H54 (cell line): ENCODE data around the gene TLN1.
A peak's percentile ranks its signal among the peaks of the same experiment; 100 is the strongest.

ENCODE experiments used
- DNase-seq: peaks from one replicate; pipeline ENCODE4 v3.0.0; 2011; ENCODE audit warnings: low spot score, mixed read lengths; ENCODE audit not compliant: insufficient read length
- FAIRE-seq: peaks from 3 replicates; lab custom pipeline; 2011; peaks lifted over from hg19 to GRCh38; lab: Jason Lieb, UNC
- POLR2A ChIP-seq: IDR thresholded peaks from 2 replicates; pipeline ENCODE4 v1.6.1; 2011; ENCODE audit warnings: low read depth, mild to moderate bottlenecking, low read length

Gene TLN1

GRCh38 chr9:35758475-35759050, 26.6 kb upstream of the TLN1 start:
- no peak for FAIRE-seq

DNA sequence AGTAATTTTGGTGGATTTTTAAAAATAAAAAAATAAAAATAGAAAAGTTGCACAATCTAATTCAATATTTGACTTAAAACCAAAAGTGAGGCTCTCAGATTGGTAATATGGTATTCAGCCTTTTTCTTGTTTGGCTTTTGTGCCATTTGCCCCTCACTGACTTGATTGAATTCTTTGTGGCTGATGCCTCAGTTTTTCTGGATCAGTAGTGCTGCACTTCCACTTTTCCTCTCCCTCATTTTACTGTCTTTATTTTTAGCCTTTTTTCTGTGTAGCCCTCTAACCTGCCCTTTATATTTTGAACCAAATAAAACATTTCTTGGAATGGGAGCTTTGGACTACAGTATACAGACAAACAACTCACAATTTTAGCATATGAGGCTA, 25.9 kb upstream of the TLN1 start:
- no peak for FAIRE-seq
- no peak for DNase-seq
- TF ChIP-seq POLR2A: no peak

More at GRCh38 chr9:35758475-35759050, 26.6 kb upstream of the TLN1 start:
- DNase-seq: no peak
- TF ChIP-seq POLR2A: no peak

- DNase-seq (peak; percentile 12), FAIRE-seq (no peak)
- no peak for TF ChIP-seq POLR2A
These were observed 25.4 kb upstream of the TLN1 start for GRCh38 chr9:35757226-35757891.

DNA sequence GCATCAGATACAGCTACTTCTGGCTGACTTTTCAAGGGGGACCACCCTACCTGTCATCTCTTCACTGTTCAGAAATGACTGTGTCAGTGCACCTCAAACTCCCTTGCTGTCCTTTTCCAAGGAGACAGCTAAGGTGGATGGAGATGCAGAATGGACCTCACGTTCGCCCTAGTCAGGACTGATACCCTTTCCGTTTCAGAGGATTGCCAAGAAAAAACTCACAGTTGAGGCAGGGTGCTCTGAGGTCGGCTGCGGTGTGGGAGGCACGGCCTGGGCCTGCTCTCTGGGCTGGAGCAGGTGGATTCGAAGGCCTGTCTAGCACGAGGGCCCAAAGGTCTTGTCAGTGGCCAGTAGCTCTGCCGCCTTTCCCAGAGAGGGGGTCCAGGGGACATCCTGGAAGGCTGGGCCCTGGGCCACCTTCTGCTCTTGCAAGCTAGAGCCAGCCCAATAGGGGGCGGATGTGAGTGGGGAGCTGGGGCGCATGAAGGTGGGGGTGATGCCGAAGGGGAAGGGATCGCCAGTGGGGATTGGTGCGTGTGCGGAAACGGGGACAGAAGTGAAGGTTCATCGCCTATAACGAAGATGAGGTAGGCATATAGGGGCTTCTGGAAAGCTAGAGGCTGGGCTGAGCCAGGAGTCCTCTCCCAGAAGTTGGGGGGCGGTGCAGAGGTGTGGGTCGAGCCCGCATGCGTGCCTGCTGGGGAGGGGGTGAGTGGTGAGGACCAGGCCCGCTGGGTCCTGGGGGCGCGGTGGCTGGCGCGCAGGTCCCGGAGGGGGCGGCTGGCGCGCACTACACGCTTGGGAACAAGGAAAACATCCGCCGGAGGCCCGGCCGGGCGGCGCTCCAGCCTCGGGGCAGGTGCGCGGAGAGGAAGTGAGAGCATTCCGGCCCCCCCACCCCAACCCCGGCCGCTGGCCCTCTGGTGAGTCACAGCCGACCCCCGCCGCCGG, 24.6 kb upstream of the TLN1 start:
- DNase-seq: peak; percentile 36
- no peak for FAIRE-seq
- no peak for TF ChIP-seq POLR2A

DNA sequence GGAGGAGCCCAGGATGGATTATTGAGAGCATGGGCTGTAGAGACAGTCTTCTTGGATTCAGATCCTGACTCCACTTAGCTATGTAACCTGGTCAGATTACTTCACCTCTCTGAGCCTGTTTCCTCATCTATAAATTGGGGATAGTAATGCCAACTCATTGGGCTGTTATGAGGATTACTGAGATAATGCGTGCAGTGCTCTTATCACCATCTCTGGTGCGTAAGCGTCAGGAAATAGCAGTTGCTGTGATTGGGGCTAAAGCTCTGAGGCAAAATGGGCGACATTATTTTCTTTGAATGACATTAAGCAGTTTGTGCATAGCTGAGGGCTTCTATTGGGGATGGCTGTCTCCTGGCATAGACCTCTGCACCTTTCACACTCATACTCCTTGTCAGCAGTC, 23.1 kb upstream of the TLN1 start:
- DNase-seq (no peak), FAIRE-seq (no peak)
- TF ChIP-seq POLR2A: no peak

GRCh38 chr9:35754264-35754663, 22.3 kb upstream of the TLN1 start, which contains the start of gene MSMP:
TSS of gene MSMP (minus strand) at chr9:35754276. CDS start at chr9:35754129, 147 bp downstream.
- FAIRE-seq (no peak), DNase-seq (no peak)
- TF ChIP-seq POLR2A: no peak

- no peak for TF ChIP-seq POLR2A
- no peak for FAIRE-seq
These were observed 21.5 kb upstream of the TLN1 start for GRCh38 chr9:35753466-35753865.

DNA sequence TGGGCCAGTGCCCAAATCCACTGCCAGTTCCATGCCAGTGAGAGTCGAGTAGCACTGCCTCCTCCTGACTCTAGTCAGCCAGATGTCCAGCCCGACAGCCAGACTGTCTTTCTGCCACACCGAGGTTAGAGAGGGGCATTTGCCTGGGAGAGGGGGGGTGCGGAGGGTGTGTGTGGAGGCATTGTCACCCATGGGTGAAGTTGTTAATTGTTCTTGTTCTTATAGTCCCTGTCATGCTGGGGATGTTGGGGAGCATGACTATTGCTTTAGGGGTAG, 18.2 kb upstream of the TLN1 start:
- TF ChIP-seq POLR2A: no peak
- DNase-seq (no peak), FAIRE-seq (no peak)

More at GRCh38 chr9:35753466-35753865, 21.5 kb upstream of the TLN1 start:
- no peak for DNase-seq

DNA sequence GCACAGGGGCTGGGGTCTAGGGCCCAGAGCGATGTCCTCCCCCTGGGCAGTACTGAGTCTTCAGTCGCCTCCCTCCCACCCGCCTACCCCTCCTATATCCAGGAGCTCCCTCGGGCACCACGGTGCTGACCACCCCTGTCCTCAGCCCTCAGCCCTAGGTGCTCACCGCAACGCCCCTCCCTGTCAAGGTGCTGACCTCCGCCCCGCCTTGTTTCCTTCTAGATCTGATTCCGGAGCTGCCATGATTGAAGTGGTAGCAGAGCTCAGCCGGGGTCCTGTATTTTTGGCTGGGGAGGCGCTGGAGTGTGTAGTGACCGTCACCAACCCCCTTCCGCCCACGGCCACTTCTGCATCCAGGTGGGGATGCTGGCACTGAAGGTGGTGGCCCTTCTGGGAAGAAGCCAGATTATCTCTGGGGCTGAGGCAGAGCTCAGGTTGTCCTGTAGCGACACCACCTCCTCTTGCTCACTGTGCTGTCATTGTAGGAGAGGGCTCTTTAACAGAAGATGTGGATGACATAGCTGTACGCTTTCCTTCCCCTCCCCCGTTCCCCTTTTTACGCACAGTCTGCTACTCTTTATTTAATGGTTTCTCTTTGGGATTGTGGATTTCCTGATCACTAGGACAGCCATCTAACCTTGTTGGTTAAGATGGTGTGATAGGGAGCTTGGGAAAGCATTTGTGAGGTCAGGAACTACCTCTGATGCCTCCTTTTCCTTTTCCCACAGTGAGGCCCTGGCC, 17.7 kb upstream of the TLN1 start:
- TF ChIP-seq POLR2A: no peak
- FAIRE-seq: no peak
- no peak for DNase-seq

- TF ChIP-seq POLR2A: peak; percentile 17; the same call in 1 of the 2 replicates
- DNase-seq: peak; percentile 59
These were observed 17.0 kb upstream of the TLN1 start, which contains the start of the genes GBA2 and RGP1 for GRCh38 chr9:35748858-35749514. TSS of gene GBA2 (minus strand) at chr9:35749228. CDS start at chr9:35748704, 524 bp downstream. TSS of gene RGP1 (plus strand) at chr9:35749287. CDS start at chr9:35749756, 469 bp downstream.

GRCh38 chr9:35748242-35748857, 16.4 kb upstream of the TLN1 start:
- no peak for TF ChIP-seq POLR2A
- DNase-seq (no peak), FAIRE-seq (no peak)

More at GRCh38 chr9:35748858-35749514, 17.0 kb upstream of the TLN1 start, which contains the start of the genes GBA2 and RGP1:
- FAIRE-seq: no peak

DNA sequence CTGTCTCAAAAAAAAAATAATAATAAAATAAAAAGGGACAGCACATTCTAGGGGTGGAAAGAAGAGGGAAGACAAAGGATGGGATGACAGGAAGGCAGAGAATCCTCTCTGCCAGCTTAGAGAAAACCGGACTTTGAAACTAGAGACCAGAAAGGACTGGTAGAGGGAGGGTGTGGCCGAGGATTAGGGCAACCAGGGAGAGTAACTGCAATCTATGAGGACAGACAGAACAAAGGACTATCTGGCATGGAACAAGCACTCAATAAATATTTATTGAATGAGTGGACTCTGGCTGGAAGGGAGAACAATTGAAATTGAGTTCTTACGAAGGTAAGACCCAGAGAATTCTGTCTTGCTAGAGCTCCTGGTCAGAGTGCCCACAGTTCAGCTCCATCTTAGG, 14.6 kb upstream of the TLN1 start:
- no peak for DNase-seq
- TF ChIP-seq POLR2A: no peak
- no peak for FAIRE-seq
